ENCODE results near the gene PRMT1. TPM values are rescaled to one million over a fixed set of nuclear protein-coding genes. Genes with fewer than 3 reads are reported as not detected.
"Not testable (repeated sequence)": the region's sequence is repeated elsewhere in the genome, so short reads cannot be mapped to it uniquely, and the experiment has no call there.

The PRMT1 gene
- 100 to 1,000 TPM; 150 to 250 (median 170) TPM for total RNA-seq

DNA sequence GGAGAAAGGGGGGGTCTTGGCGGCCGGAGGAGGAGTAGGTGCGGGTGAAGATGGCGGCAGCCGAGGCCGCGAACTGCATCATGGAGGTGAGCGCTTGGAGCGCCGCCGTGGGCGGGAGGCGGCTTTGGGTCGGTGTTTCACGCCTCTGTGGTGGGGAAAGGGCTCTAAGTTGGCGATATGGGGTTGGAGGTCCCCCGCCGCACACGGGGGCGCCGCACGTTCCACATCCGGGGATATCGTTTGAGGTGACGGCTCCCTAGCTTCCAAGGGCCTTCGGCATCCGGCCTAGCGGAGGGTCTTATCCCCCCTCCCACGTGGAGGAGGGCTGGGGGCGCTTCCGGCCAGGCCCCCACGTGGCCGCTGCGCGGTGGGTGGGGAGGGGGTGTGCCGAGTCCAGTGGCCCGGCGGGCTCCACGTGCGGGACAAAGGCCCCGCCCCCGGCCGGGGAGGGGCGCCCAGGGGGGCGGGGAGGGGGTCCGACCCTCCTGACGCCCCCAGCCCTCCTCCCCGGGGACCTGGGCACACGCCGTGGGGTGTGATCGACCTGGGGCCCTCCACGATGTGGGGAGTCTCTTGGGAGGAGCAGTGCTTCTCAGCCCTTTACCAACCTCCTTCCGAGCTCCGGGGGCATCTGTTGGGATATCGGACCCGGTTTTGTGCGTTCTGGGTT is at the start of gene PRMT1:
TSS of gene PRMT1 (plus strand) at position 41 of the 670 bp plus-strand sequence. CDS start at position 51, 10 bp downstream.
- TF ChIP-seq, protein P1, sequence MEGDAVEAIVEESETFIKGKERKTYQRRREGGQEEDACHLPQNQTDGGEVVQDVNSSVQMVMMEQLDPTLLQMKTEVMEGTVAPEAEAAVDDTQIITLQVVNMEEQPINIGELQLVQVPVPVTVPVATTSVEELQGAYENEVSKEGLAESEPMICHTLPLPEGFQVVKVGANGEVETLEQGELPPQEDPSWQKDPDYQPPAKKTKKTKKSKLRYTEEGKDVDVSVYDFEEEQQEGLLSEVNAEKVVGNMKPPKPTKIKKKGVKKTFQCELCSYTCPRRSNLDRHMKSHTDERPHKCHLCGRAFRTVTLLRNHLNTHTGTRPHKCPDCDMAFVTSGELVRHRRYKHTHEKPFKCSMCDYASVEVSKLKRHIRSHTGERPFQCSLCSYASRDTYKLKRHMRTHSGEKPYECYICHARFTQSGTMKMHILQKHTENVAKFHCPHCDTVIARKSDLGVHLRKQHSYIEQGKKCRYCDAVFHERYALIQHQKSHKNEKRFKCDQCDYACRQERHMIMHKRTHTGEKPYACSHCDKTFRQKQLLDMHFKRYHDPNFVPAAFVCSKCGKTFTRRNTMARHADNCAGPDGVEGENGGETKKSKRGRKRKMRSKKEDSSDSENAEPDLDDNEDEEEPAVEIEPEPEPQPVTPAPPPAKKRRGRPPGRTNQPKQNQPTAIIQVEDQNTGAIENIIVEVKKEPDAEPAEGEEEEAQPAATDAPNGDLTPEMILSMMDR (IDR thresholded peaks at IDR 0.05): no peak
- ATAC-seq (ENCODE audit: low FRiP score) (no peak), DNase-seq (ENCODE audit: low spot score) (no peak)

DNA sequence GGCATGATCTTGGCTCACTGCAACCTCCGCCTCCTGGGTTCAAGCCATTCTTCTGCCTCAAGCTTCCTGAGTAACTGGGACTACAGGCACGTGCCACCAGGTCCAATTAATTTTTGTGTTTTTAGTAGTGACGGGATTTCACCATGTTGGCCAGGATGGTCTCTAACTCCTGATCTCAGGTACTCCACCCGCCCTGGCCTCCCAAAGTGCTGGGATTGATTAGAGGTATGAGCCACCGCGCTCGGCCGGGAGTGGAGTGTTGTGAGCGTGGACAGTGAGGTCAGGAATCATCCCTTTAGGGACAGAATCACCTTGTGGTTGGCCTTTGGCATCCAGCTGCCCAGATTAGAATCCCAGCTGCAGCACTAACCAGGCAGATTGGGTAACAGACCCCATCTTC is 47.4 kb upstream of the PRMT1 start:
- DNase-seq (ENCODE audit: low spot score) (no peak), ATAC-seq (ENCODE audit: low FRiP score) (no peak)
- TF ChIP-seq, protein P1 (IDR thresholded peaks at IDR 0.05): no peak

DNA sequence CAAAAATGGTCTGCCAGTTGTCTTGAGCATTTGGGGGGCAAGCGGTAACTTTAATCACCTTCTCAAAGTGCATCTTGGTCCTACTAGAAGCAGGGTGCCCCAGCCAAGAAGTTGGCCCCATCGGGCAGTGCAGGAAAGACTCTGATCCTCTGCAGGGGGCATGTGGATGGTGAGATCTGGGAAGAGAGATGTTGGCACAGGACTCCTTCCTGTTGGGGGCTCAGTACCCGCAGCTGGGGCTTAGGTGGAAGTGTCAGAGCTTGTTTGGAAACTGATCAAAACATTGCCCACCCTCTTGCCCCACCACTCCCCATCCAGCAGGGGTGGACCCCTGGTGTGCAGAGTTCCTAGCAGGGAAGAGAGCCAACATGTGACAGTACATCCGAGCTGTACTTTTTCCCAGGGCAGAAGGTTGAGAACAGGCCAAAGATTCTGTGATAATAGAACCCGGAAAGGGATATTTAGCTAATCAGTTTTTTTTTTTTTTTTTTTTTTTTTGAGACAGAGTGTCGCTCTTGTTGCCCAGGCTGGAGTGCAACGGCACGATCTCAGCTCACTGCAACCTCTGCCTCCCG is 46.0 kb upstream of the PRMT1 start:
- no peak for DNase-seq (ENCODE audit: low spot score)
- TF ChIP-seq, protein P1 (IDR thresholded peaks at IDR 0.05): no peak
- no peak for ATAC-seq (ENCODE audit: low FRiP score)

DNA sequence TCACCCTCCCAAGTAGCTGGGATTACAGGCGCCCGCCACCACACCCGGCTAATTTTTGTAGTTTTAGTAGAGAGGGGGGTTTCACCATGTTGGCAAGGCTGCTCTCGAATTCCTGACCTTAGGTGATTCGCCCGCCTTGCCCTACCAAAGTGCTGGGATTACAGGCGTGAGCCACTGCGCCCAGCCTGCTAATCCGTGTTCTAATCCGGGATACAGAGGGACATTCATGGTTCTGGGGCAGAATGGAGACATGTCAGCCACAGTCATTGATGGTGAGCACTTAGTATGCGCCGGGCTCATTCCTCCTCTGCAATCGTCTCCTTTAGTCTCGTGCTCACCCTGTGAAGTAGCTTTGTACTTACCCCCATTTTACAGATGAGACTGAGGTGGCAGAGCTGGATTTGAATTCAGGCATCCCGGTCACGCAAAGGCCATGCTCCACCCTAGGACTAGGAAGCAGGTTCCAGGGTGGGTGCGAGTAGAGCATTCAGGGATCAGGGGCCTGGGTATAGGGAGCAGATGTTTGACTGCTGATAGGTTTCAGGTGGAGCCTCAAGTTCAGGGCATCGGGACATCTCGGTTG is 45.4 kb upstream of the PRMT1 start:
- no peak for DNase-seq (ENCODE audit: low spot score)
- ATAC-seq (ENCODE audit: low FRiP score): no peak
- TF ChIP-seq, protein P1 (IDR thresholded peaks at IDR 0.05): no peak

DNA sequence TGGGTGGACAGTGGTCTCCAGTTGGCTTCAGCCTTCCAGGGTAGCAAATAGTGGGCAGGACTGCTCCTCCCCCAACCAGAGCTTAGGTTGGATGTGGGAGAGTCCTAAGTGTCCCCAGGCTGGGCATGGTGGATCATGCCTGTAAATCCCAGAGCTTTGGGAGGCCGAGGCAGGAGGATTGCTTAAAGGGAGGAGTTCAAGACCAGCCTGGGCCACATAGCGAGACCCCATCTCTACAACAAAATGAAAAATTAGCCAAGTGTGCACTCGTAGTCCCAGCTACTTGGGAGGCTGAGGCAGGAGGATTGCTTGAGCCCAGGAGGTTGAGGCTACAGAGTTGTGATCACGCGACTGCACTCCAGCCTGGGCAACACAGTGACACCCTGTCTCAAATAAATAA is 44.5 kb upstream of the PRMT1 start:
- DNase-seq (ENCODE audit: low spot score): no peak
- ATAC-seq (ENCODE audit: low FRiP score): no peak

DNA sequence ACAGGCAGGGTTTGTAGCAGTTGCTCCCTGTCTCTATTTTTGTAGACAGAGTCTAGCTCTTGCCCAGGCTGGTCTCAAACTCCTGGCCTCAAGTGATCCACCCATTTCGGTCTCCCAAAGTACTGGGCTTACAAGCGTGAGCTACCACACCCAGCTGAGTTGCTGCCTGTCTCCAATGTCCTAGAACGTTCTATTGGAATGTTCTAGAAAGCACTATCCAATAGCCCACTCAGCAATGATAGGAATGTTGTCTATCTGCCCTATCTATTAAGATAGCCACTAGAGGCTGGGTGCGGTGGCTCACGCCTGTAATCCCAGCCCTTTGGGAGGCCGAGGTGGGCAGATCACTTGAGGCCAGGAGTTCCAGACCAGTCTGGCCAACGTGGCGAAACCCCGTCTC is 43.8 kb upstream of the PRMT1 start:
- ATAC-seq (ENCODE audit: low FRiP score); DNase-seq (ENCODE audit: low spot score): not testable (repeated sequence)

More for the DNA sequence above, 44.5 kb upstream of the PRMT1 start:
- TF ChIP-seq, protein P1 (IDR thresholded peaks at IDR 0.05): no peak

DNA sequence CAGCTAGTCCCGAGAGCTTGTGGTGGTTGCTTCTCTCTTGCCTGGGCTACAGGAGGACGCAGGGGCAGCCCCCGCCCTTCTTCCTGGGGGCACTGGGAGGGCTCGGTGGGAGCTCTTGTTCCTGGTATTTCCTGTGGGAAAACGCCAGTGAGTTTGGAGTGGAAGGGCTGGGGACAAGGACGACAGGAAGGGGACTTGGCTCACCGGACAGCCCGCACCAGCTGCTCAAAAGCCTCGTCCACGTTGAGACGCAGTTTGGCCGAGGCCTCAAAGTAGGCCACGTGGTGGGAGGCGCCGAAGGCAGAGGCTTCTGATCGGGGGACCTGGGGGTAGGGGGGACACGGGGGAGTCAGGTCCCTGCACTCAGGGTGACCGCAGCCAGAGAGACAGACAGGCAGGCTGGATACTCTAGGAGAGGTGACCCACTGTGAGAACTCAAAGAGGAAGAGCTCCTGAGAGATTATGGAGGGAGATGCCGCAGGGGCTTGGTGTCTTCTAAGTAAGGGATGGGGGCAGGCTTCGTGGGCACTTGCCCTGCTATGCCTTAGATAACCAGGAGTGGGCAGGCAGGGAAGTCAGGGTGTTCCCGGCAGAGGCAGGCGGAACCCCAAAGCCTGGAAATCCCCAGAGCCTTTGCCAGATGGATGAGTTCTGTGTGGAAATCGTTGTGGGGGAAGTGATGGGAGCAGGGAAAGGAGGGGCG is 41.4 kb upstream of the PRMT1 start:
- TF ChIP-seq, protein P1 (IDR thresholded peaks at IDR 0.05): no peak
- DNase-seq (ENCODE audit: low spot score): no peak
- ATAC-seq (ENCODE audit: low FRiP score): no peak
